ENCODE measurements around the gene IFNA16.
A peak's percentile ranks its signal among the peaks of the same experiment; 100 is the strongest.
"Not testable (repeated sequence)": the region's sequence is repeated elsewhere in the genome, so short reads cannot be mapped to it uniquely, and the experiment has no call there.

IFNA16 gene

DNA sequence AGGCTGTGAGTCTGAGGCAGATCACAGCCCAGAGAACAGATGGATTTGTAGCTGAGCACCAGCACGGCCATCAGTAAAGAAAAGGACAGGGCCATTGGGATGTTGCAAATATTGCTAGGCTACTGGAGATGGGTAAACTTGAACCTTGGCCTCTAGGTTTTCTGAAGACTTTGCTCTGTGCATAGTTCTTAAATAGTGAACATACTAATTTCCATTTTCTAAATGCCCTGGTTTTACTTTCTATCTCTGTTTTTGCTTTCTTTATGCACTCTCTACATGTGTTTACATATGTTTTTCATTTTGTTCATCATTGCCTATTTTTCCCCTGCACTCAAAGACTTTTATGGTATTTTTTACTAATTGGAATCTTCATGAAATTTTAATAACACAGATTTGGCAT is at the start of gene IFNA16:
Gene IFNA16 (minus strand): TSS at position 101 of the 400 bp plus-strand sequence. CDS start 6 bp downstream, at position 95.
- not testable (repeated sequence) for DNase-seq

DNA sequence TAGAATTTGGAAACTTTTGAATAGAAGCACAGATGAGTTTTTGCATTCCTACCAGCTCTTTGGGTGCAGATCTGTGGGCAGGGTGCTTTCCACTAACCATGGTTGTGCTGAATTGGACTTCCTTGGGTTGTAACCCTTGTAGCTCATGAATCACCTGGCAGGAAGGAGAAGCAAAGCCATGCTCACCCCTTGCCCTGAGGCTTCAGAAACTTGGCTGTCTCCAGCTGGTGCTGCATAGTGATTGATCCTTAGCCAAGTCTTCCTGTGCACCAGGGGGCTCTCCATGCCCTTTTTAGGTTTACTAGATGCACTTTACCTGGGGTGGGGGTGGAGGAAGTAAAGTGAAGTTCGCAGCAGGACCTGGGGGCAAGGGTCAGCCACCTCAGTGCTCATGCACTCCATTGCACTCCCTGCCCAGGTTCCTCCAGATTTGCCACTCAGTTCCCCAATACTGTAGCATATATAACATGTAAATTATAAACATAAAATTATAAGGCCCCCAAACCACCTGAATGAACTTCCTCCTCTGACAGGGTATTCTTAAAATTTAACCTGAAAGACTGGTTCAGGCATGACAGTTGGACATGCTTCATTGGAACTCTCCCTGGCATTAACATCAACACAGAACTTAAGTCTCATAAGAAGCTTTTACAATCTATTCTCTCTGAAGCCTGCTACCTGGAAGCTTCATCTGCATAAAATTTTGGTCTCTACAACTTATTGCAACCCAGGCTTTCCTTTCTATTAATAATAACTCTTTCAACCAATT is 48.5 kb upstream of the IFNA16 start:
- no peak for DNase-seq

DNA sequence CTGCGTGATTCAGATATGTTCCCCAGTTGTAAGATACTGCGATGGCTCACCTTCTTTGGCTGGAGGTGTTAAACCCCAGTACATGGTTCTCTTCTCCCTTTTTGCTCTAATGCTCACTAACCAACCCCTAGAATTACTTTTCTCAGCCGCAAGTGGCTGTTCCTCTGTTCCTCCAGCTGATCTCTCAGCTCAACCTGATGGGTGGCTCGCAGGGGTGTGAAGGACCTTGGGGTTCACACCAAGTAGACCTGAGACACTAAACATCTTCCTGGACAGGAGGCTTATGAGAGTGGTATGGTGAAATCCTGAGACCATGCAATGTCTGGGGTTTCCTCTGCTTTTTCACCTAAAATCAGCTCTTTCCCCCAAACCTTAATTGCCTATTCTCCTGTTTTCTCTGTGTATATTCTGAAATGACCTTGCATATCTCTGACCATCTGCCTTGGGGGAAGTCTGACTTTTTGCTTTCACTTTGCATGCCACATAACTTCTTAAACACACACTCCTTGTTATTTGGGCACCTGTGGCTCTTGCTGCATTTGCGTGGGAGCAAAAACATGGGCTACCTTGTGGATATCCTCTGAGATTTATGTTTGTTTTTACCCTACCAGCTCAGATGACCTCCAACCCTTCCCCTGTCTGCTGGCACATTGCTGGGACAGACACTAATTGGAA is 38.6 kb upstream of the IFNA16 start:
- DNase-seq: no peak

DNA sequence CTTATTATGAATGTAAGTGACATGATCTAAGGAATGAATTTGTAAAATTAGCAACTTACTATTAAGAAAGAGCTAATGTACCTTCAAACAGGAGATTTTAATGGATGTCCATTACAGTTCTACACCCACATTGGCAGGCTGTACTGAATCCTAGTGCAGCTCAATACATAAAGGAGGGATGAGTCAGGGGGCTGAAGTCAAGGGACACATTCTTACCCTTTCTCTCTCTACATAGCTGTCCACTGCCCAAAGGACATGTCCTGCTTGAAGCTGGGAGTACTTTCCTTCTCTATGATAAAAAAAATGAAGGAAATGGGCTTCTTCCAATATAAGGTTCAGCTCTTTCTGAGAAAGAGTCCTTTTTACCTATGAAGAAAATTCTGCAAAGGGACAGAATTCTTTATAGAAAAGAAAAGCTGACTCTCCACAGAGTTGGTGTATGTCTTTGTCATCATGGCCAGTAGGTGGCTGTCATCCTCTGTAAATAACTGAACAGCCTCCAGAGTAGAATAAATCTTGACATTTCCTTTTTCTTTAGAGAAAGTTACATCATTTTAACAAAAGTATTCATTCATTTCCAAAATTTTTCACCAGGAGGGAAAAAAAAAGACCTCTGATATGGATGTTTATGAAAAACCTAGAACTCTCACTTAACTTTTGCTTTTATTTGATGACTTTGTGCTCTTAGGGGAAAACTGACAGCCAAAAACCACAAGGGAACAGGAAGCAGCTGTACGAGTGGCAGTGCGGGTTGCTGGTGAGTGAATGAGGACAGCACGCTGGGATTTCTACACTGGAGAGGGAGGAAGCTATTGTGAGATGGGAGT is 35.8 kb upstream of the IFNA16 start:
- DNase-seq: no peak

DNA sequence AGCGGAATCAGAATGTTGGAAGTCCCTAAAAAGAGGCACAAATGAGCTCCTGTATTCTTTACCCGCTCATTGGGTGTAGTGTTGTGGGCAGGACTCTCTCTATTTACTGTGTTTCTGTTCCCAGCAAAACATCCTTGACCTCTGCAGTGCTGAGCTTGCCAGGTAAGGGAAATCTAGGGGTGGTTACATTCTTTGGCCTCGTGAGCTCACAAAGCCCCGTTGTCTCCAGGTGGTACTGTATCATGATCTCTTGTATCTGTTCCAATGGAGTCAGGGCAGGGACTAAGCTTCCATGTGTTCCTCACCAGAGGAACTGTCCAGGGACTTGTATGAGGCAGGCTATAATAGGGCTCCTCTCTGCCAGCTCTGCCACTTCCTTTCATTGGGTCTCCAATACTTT is 34.5 kb upstream of the IFNA16 start:
- no peak for DNase-seq

DNA sequence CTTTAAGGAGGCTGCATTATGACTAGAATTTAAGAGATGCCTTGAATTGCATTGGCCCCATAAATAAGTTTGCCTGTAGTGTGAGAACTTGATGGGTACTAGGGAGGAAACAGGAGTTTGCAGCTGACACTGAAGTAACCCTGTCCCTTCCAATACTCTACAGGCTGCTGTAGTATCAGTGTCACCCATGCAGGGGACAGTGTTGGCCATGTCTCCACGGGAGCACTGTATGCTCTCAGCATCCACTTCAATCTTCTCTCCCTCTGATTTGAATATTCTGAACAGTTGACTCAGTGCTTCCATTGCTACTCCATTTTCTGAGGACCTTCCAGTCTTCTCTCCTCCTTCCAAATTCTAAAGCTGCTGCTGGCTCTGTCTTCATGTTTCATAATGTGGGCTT is 34.1 kb upstream of the IFNA16 start:
- DNase-seq: no peak

DNA sequence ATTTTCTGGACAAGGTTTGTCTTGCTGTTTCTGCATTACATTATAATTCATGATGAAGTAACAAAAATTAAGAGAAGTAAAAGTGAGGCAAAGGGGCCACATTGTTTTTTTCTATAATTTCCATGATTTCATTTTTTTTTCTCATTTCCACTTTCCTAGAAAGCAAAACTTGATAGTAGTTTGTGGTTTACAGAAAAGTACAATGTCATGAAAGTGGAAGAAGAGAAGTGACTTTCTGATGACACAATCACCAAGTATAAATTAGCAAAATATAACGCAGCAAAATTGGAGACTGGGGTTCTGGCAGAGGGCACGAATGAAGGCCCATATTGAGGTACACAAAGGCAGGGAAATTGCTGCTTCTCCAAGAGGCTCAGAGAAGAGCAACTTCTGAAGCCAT is 27.7 kb upstream of the IFNA16 start:
- no peak for DNase-seq

DNA sequence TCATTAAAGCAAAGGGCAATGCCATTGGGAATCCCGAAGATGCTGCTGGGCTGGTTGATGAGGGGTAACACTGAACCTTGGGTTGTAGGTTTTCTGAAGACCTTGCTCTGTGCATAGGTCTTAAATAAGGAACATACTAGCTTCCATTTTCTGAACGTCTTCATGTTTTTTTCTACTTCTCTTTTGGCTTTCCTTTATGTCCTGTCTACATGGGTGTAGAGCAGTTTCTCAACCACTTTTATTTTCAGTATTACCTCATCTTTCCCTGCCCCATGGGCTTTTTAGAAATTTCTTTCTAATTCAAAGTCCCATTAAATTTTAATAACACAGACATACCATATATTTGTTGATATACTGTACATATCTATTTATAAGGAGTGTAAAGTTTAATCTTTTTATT is 22.8 kb upstream of the IFNA16 start, which contains the start of gene IFNA14:
Gene IFNA14 (minus strand): TSS at position 95 of the 400 bp plus-strand sequence. CDS start 70 bp downstream, at position 25.
- no peak for DNase-seq

DNA sequence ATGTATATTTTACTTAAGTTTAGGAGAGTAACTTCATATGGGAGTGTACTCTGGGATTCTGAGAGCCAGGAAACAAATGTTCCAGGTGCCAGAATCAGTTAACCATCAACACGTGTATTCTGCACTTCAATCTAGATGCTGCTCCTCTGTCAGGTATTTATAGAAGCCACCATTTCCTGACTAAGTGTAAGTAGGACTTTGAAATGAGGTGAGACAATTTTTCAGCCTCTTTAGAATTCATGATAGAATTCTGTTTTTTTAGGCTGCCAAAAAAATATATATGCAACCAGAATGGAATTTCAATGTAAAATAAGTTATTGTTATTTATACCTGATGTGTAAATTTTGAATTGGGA is 19.2 kb upstream of the IFNA16 start:
- not testable (repeated sequence) for DNase-seq

DNA sequence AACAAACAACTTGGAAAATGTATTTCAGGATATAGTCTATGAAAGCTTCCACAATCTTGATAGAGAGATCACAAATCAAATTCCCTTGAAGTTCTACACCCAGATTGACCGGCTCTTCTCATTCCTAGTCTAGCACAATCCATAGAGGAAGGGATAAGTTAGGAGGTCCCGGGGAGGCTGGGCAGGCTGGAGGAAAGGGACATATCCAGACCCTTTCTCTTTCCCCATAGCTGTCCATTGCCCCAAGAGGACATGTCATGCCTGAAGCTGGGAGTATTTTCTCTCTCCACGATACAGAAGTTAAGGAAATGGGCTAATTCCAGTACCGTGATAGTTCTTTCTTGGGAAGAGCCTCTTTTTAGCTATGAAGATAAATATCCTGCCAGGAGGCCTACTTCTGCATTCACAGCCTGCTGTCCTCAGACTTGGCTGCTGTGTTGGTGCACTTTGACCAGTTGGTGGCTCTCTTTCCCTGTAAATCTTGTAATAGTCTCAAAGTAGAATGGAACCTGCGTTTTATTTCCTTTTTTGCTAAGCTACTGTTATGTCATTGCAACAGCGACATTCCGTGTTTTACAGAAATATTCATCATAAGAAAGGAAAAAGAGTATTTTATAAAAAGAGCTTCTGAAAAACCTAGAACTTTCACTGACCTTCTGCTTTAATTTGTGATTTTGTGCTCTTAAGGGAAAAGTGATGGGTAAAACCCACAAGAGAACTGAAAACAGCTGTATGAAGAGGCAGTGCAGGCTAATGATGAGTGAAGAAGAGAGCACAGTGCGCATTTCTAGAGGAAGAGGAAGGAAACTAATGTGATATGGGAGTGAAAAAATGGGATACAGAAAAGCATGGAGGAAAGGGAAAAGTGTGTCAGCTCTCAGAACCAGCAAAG is 18.6 kb upstream of the IFNA16 start:
- peak; percentile 25 for DNase-seq

DNA sequence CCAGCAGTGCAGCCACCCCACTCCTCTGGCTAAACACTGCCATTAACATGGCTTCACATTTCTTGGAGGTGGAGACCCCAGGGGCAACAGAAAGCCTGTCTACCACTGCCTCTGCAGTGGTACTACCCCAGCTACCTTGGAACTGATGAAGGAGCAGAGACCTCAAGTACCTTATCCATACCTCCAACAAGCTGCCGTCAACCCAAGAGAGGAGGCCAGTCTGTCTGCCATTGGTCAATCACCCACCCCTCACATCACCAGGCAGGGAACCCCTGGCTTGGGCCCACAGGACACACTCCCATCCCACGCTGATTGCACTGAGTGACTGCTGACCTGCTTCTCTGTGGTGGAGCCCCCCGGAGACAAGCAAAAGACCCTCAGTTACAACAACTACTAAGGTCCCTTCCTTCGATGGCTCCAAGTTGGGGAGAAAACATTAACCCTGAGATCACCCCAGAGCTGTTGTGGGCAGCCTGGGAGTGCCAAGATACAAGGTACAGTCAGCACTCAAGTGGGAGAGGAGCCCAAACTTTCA is 17.1 kb upstream of the IFNA16 start:
- DNase-seq: no peak

DNA sequence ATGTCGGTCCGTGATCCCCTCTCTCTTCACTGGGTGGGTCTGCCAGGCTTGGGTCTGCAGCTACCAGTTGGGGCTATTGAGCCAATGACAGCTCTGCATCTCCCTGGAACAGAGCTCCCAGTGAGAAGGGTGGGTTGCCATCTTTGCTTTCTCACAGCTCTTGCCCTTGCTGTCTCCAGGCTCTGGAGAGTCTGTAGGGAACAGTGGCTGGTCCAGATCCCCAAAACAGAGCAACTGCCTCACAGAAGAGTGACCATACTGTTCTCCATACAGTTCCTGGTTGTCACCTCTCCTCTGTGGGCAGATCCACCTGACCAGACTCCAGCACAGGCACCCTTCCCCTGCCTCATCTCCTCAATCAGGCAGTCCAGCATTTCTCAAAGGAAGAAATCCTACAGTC is 16.1 kb upstream of the IFNA16 start:
- DNase-seq: no peak

DNA sequence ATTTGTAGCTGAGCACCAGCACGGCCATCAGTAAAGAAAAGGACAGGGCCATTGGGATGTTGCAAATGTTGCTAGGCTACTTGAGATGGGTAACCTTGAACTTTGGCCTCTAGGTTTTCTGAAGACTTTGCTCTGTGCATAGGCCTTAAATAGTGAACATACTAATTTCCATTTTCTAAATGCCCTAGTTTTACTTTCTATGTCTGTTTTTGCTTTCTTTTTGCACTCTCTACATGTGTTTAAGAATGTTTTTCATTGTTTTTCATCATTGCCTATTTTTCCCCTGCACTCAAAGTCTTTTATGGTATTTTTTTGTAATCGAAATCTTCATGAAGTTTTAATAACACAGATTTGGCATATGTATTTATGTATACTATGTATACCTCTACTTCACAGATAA is 11.0 kb upstream of the IFNA16 start, which contains the start of gene IFNA17:
Gene IFNA17 (minus strand): TSS at position 101 of the 400 bp plus-strand sequence. CDS start 49 bp downstream, at position 52.
- DNase-seq: no peak

DNA sequence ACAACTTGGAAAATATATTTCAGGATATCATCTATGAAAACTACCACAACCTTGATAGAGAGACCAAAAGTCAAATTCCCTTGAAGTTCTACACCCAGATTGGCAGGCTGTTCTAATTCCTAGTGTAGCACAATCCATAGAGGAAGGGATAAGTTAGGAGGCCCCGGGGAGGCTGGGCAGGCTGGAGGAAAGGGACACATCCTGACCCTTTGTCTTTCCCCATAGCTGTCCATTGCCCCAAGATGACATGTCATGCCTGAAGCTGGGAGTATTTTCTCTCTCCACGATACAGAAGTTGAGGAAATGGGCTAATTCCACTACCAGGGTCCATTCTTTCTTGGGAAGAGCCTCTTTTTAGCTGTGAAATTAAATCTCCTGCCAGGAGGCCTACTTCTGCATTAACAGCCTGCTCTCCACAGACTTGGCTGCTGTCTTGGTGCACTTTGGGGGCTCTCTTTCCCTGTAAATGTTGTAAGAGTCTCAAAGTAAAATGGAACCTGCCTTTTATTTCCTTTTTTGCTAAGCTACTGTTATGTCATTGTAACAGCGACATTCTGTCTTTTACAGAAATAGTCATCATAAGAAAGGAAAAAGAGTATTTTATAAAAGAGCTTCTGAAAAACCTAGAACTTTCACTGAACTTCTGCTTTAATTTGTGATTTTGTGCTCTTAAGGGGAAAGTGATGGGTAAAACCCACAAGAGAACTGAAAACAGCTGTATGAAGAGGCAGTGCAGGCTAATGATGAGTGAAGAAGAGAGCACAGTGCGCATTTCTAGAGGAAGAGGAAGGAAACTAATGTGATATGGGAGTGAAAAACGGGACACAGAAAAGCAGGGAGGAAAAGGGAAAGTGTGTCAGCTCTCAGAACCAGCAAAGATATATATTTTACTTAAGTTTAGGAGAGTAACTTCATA is 3.4 kb downstream of the IFNA16 start:
- peak; percentile 1 for DNase-seq

DNA sequence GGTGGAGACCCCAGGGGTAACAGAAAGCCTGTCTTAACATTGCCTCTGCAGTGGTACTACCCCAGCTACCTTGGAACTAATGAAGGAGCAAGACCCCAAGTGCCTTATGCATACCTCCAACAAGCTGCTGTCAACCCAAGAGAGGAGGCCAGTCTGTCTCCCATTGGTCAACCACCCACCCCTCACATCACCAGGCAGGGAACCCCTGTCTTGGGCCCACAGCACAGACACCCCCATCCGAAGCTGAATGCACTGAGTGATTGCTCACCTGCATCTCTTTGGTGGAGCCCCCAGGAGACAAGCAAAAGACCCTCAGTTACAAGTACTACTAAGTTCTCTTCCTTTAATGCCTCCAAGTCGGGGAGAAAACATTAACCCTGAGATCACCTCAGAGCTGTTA is 5.0 kb downstream of the IFNA16 start:
- DNase-seq: not testable (repeated sequence)

DNA sequence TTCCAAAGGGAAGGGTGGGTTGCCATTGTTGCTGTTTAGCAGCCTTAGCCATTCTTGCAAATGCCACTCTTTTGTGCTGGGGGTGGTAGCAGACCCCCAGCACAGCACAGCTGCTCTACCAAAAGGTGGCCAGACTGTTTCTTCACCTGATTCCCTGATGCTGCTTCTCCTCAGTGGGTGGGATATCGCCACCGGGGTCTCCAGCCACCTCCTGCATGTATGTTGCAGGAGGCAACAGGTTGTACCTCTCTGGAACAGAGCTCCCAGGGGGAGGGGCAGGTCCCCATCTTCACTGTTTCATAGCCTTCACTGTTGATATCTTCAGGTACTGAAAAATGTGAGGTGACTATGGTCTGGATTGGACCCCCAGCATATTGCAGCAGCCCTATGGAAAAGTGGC is 6.3 kb downstream of the IFNA16 start:
- DNase-seq: not testable (repeated sequence)

DNA sequence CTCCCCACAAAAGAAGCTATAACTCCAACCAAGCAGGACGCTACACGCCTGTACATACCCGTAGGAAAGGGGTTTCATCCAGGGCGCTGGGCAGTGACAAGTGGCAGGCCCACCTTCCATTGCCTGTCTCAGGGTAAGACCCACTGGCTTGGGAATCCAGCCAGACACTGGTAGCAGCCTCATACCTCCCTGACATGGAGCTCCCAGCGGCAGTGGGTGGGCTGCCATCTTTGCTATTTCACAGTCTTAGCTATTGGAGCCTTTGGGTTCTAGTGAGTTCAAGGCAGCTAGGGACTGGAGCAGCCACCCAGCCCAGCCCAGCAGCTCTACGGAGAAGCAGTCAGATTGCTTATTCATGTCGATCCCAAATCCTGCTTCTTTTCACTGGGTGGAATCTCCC is 6.8 kb downstream of the IFNA16 start:
- no peak for DNase-seq

DNA sequence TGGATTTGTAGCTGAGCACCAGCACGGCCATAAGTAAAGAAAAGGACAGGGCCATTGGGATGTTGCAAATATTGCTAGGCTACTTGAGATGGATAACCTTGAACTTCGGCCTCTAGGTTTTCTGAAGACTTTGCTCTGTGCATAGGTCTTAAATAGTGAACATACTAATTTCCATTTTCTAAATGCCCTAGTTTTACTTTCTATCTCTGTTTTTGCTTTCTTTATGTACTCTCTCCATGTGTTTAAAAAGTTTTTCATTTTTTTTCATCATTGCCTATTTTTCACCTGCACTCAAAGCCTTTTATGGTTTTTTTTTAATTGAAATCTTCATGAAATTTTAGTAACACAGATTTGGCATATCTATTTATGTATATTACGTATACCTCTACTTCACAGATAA is 10.1 kb downstream of the IFNA16 start, which contains the start of gene IFNA10:
Gene IFNA10 (minus strand): TSS at position 101 of the 400 bp plus-strand sequence. CDS start 46 bp downstream, at position 55.
- DNase-seq: not testable (repeated sequence)

DNA sequence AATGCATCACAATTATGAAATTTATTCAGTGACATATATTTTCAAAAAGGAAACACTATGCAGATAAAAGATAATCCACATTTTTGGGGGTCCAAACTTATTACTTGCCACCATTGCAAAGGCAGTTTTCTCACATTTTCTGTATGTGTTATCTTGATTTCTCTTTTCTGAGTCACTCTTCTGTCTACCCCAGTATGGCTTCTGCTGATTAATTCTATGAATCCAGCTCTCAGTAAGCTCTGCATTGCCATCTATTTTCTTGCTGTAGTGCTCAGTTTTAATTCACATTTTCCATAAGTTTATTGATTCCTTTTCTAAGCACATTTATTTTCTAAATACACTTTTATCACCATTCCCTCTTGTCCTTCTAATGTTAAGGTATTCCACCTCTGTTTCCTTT is 11.9 kb downstream of the IFNA16 start:
- no peak for DNase-seq

DNA sequence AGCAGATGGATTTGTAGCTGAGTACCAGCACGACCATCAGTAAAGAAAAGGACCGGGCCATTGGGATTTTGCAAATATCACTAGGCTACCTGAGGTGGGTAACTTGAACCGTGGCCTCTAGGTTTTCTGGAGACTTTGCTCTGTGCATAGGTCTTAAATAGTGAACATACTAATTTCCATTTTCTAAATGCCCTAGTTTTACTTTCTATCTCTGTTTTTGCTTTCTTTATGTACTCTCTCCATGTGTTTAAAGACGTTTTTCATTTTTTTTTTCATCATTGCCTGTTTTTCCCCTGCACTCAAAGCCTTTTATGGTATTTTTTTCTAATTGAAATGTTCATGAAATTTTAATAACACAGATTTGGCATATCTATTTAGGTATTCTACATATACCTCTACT is 15.0 kb downstream of the IFNA16 start, which contains the start of gene IFNA7:
Gene IFNA7 (minus strand): TSS at position 101 of the 400 bp plus-strand sequence. CDS start 40 bp downstream, at position 61.
- not testable (repeated sequence) for DNase-seq
